SK-N-SH (cell line): ENCODE data around the gene MRPL43. TPM values are rescaled to one million over a fixed set of nuclear protein-coding genes. Genes with fewer than 3 reads are reported as not detected.
A peak's percentile ranks its signal among the peaks of the same experiment; 100 is the strongest.

Experiments used
- CTCF ChIA-PET: fragments of 300-600, 350-600 bp; formaldehyde crosslinking; extraction: SDS; loops from one replicate; lab custom pipeline; 2021; lab: Yijun Ruan, JAX
- POLR2A ChIA-PET: fragments of 350-600 bp; sonication (Branson Sonifier 250); formaldehyde crosslinking; extraction: SDS; loops from one replicate; lab custom pipeline; 2020; ENCODE audit warnings: antibody characterized with exemption, inconsistent platforms; lab: Yijun Ruan, JAX
- DNase-seq: peaks from one replicate; pipeline ENCODE4 v3.0.0; 2012
- H2AFZ ChIP-seq: fragments of 200-600 bp; sonication (generic); 2 replicates; pipeline ENCODE4 v1.8.1; 2016; ENCODE audit warnings: antibody characterized with exemption, mild to moderate bottlenecking, low read depth
- H3F3A ChIP-seq: fragments of 200-600 bp; sonication (generic); replicated peaks from 2 replicates; pipeline ENCODE3; 2016; ENCODE audit warnings: antibody characterized with exemption, mild to moderate bottlenecking; ENCODE audit not compliant: insufficient read depth
- H3K27ac ChIP-seq, 2 experiments: fragments of 200-500 bp in 1 of 2; fragments of 200-600 bp in 1 of 2; sonication (Bioruptor generic) in 1 of 2; sonication (generic), shearing (Covaris generic) in 1 of 2; 2 replicates each; pipeline versions ENCODE4 v1.5.1 to v1.6.1; 2014 to 2016; ENCODE audit warnings: low read depth in 2 of 2, inconsistent platforms in 1 of 2, low read length in 1 of 2, mild to moderate bottlenecking in 1 of 2, mixed read lengths in 1 of 2
- H3K27me3 ChIP-seq: fragments of 200-600 bp; sonication (generic), shearing (Covaris generic); 2 replicates; pipeline ENCODE4 v1.6.1; 2016; ENCODE audit warnings: mixed run types; ENCODE audit not compliant: insufficient read depth
- H3K36me3 ChIP-seq, 2 experiments: fragments of 200-500 bp in 1 of 2; fragments of 200-600 bp in 1 of 2; sonication (Bioruptor generic) in 1 of 2; sonication (generic) in 1 of 2; replicated peaks in 1 of 2; 2 replicates each; pipeline versions ENCODE3 to v1.5.1; 2014 to 2016; ENCODE audit warnings: low read length in 1 of 2, mild to moderate bottlenecking in 1 of 2; ENCODE audit not compliant: insufficient read depth in 2 of 2, control insufficient read depth in 1 of 2
- H3K4me1 ChIP-seq, 2 experiments: fragments of 200-500 bp in 1 of 2; fragments of 200-600 bp in 1 of 2; sonication (Bioruptor generic) in 1 of 2; sonication (generic), shearing (Covaris generic) in 1 of 2; 2 replicates each; pipeline versions ENCODE4 v1.5.1 to v1.6.1; 2014 to 2016; ENCODE audit warnings: low read depth in 1 of 2, low read length in 1 of 2, mixed run types in 1 of 2; ENCODE audit not compliant: insufficient read depth in 2 of 2, control insufficient read depth in 1 of 2
- H3K4me2 ChIP-seq: fragments of 200-600 bp; sonication (generic), shearing (Covaris generic); 2 replicates; pipeline ENCODE4 v1.6.1; 2017; ENCODE audit warnings: mixed run types
- H3K4me3 ChIP-seq, 2 experiments: fragments of 200-500 bp in 1 of 2; fragments of 200-600 bp in 1 of 2; sonication (Bioruptor generic) in 1 of 2; sonication (generic), shearing (Covaris generic) in 1 of 2; 2 replicates each; pipeline versions ENCODE4 v1.5.1 to v1.8.1; 2014 to 2016; ENCODE audit warnings: low read depth in 2 of 2, inconsistent platforms in 1 of 2, low read length in 1 of 2, mild to moderate bottlenecking in 1 of 2, mixed read lengths in 1 of 2, moderate library complexity in 1 of 2
- H3K79me2 ChIP-seq: fragments of 200-600 bp; sonication (generic); 2 replicates; pipeline ENCODE4 v1.8.1; 2017; ENCODE audit warnings: mild to moderate bottlenecking; ENCODE audit not compliant: insufficient read depth
- H3K9ac ChIP-seq: fragments of 200-600 bp; sonication (generic); 2 replicates; pipeline ENCODE4 v1.6.1; 2017; ENCODE audit warnings: mixed run types
- H3K9me2 ChIP-seq: fragments of 200-600 bp; sonication (generic); 2 replicates; pipeline ENCODE4 v1.6.1; 2017; ENCODE audit warnings: mixed run types
- H3K9me3 ChIP-seq: fragments of 200-600 bp; sonication (generic); 2 replicates; pipeline ENCODE4 v1.6.1; 2017; ENCODE audit warnings: mixed run types, mild to moderate bottlenecking, moderate library complexity
- H4K20me1 ChIP-seq: fragments of 200-600 bp; sonication (generic); 2 replicates; pipeline ENCODE4 v1.6.1; 2017; ENCODE audit warnings: mild to moderate bottlenecking, mixed run types; ENCODE audit not compliant: insufficient read depth
- GABPA ChIP-seq: IDR thresholded peaks from 2 replicates; pipeline ENCODE4 v1.4.0; 2012; ENCODE audit warnings: low read depth, mild to moderate bottlenecking
- GATA2 ChIP-seq: sonication (generic); formaldehyde crosslinking; IDR thresholded peaks from 2 replicates; pipeline ENCODE4 v1.5.0; 2020; ENCODE audit warnings: mild to moderate bottlenecking, missing genetic modification reagents
- MXI1 ChIP-seq: IDR thresholded peaks from 2 replicates; pipeline ENCODE4 v1.6.1; 2012; ENCODE audit warnings: mild to moderate bottlenecking, low read depth, low read length, improper control_type of control experiment
- NRF1 ChIP-seq: IDR thresholded peaks from 2 replicates; pipeline ENCODE4 v1.6.1; 2012; ENCODE audit warnings: low read depth, mild to moderate bottlenecking, low read length
- POLR2AphosphoS5 ChIP-seq: IDR thresholded peaks from 2 replicates; pipeline ENCODE4 v1.6.1; 2012; ENCODE audit warnings: low read depth, low read length
- RFX5 ChIP-seq: IDR thresholded peaks from 2 replicates; pipeline ENCODE4 v1.6.1; 2012; ENCODE audit warnings: mild to moderate bottlenecking, improper control_type of control experiment, low read length
- RXRA ChIP-seq: IDR thresholded peaks from 2 replicates; pipeline ENCODE4 v1.4.0; 2012; ENCODE audit warnings: low read depth, mild to moderate bottlenecking, borderline replicate concordance
- SIN3A ChIP-seq: IDR thresholded peaks from 2 replicates; pipeline ENCODE4 v1.6.1; 2012; ENCODE audit warnings: low read depth, mild to moderate bottlenecking, low read length, moderate library complexity, borderline replicate concordance
- SMC3 ChIP-seq: IDR thresholded peaks from 2 replicates; pipeline ENCODE4 v1.6.1; 2012; ENCODE audit warnings: low read depth, low read length, improper control_type of control experiment
- TCF12 ChIP-seq: IDR thresholded peaks from 2 replicates; pipeline ENCODE4 v1.4.0; 2012
- TEAD4 ChIP-seq: IDR thresholded peaks from 2 replicates; pipeline ENCODE4 v1.4.0; 2012; ENCODE audit warnings: mild to moderate bottlenecking, borderline replicate concordance; ENCODE audit not compliant: insufficient read depth
- USF1 ChIP-seq: IDR thresholded peaks from 2 replicates; pipeline ENCODE4 v1.4.0; 2012; ENCODE audit warnings: low read depth, borderline replicate concordance
- USF2 ChIP-seq: fragments of 150-350 bp; IDR thresholded peaks from 2 replicates; pipeline ENCODE4 v1.6.1; 2017; ENCODE audit warnings: antibody characterized with exemption, low read length, low read depth, borderline replicate concordance
- YY1 ChIP-seq: IDR thresholded peaks from 2 replicates; pipeline ENCODE4 v1.4.0; 2012; ENCODE audit warnings: low read depth, mild to moderate bottlenecking
- WGBS: methylation state at CpG from one replicate; pipeline ENCODE4 v1.1.6; 2017; ENCODE audit warnings: low lambda C conversion rate; 5-methylcytosine and 5-hydroxymethylcytosine counted together
- polyA plus RNA-seq, 3 experiments: library from polyadenylated mRNA; depleted of rRNA; stranded (reverse); fragments of >200 nt; gene quantifications; 2 replicates each; pipeline ENCODE4 v1.2.3, GENCODE V29; 2012
- TF ChIP-seq, protein P1 (sequence below): IDR thresholded peaks from 2 replicates; pipeline ENCODE4 v1.6.1; 2012; ENCODE audit warnings: mild to moderate bottlenecking, low read depth, low read length, moderate library complexity
- TF ChIP-seq, protein P2 (sequence below): IDR thresholded peaks from 2 replicates; pipeline ENCODE4 v1.4.0; 2012; ENCODE audit warnings: low read depth, borderline replicate concordance

Gene MRPL43
- polyA plus RNA-seq, 1 of the 3 experiments (the other 2 are of a cell fraction) = 208 TPM

DNA sequence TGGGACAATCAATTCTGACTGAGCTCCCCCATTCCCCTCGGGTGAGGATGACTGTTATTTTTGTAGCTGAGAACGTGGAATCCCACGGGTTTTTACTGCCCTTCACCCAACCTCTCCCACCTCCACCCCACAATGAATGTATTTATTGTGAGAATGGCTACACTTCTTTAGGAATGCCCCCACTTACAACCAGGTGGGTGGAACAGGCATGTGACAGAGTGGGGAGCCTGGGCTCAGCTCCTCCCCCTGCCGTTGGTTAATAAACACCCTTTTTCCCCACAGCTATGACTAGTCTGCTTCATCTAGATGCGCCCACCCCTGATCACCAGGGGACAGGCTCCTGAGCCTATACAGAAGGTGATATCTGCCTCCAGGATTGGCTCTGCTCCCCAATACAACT lies 2.0 kb downstream of the MRPL43 start:
- H3K4me2 ChIP-seq = no peak overlapping the region
- H2AFZ ChIP-seq = no peak overlapping the region
- TF ChIP-seq POLR2AphosphoS5 = peak; percentile 9; the same call in 1 of the 2 replicates
- no peak for TF ChIP-seq TEAD4
- no peaks in the 10 kb centered on the region for H3K9me2 ChIP-seq
- no peaks in the 10 kb centered on the region for H3K9me3 ChIP-seq
- no peak overlapping the region for H3K9ac ChIP-seq
- no peaks in the 10 kb centered on the region for H3K27me3 ChIP-seq
- H3F3A ChIP-seq = no peaks in the 10 kb centered on the region
- 84% methylated on average over 5 of the region's 5 CpGs for WGBS
- H3K79me2 ChIP-seq = peaks cover 50% of the 10 kb centered on the region
- ChIA-PET CTCF (interaction anchor here (1.1 to 24.5 kb wide), 7 partner anchors 9 to 68 kb away, joined by 3 to 443 read pairs (median 4); partner anchors contain the start of genes LZTS2 and SEMA4G), POLR2A (no interaction called here)
- peaks cover 21 to 47% of the 10 kb centered on the region in 2 experiments for H3K36me3 ChIP-seq
- no peak overlapping the region for H3K4me3 ChIP-seq
- no peak overlapping the region for H3K27ac ChIP-seq
- H4K20me1 ChIP-seq = 0 out of 2 replicates have a peak, but pooled peaks cover 2% of the 10 kb centered on the region
- DNase-seq = no peak
- peaks cover 21 to 41% of the 10 kb centered on the region in 2 experiments for H3K4me1 ChIP-seq

DNA sequence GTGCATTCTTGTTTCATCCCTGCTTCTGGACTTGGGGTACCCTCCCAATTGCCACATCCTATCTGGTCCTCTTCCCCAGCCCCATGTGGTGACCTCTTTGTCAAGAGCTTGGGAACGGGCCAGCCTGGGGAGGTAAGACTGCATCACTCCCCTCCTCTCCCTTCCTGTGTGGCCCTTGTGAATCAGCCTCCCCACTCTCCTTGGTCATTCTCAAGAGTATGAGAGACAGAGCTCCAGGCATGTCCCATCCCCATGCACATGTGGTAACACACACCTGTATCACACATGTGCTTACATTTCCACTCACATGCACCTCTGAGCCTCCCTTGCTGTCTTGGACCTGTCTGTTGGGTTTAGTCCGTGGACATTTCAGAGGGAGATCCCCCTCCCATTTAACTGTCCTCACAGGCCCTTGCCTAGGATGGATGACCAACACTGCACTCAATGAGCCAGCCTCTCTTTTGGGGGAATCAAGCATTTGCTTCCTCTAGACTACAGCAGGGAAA lies 2.6 kb downstream of the MRPL43 start:
- POLR2A ChIA-PET = no interaction called here
- Histone ChIP-seq H3K4me3 (no peak overlapping the region), H3F3A (no peaks in the 10 kb centered on the region), H3K4me1 (peaks cover 21 to 35% of the 10 kb centered on the region in 2 experiments), H2AFZ (no peak overlapping the region), H3K9me2 (no peaks in the 10 kb centered on the region), H3K27ac (no peak overlapping the region), H3K4me2 (no peak overlapping the region), H4K20me1 (no peaks in the 10 kb centered on the region), H3K36me3 (peaks cover 19 to 47% of the 10 kb centered on the region in 2 experiments), H3K79me2 (peaks cover 44% of the 10 kb centered on the region), H3K27me3 (no peaks in the 10 kb centered on the region), H3K9ac (no peak overlapping the region), H3K9me3 (no peaks in the 10 kb centered on the region)
- WGBS = 100% methylated on average over 2 of the region's 2 CpGs
- DNase-seq = no peak
- CTCF ChIA-PET = interaction anchor here (1.2 to 24.5 kb wide), 5 partner anchors 10 to 45 kb away, joined by 3 to 443 read pairs (median 4); partner anchors contain the start of genes LZTS2 and SEMA4G
- TF ChIP-seq RXRA (no peak), SMC3 (no peak), USF2 (no peak), TEAD4 (no peak), GATA2 (no peak), RFX5 (no peak), USF1 (no peak), NRF1 (no peak), MXI1 (no peak), SIN3A (no peak), TCF12 (no peak), GABPA (no peak), YY1 (no peak)
- TF ChIP-seq, protein P1, sequence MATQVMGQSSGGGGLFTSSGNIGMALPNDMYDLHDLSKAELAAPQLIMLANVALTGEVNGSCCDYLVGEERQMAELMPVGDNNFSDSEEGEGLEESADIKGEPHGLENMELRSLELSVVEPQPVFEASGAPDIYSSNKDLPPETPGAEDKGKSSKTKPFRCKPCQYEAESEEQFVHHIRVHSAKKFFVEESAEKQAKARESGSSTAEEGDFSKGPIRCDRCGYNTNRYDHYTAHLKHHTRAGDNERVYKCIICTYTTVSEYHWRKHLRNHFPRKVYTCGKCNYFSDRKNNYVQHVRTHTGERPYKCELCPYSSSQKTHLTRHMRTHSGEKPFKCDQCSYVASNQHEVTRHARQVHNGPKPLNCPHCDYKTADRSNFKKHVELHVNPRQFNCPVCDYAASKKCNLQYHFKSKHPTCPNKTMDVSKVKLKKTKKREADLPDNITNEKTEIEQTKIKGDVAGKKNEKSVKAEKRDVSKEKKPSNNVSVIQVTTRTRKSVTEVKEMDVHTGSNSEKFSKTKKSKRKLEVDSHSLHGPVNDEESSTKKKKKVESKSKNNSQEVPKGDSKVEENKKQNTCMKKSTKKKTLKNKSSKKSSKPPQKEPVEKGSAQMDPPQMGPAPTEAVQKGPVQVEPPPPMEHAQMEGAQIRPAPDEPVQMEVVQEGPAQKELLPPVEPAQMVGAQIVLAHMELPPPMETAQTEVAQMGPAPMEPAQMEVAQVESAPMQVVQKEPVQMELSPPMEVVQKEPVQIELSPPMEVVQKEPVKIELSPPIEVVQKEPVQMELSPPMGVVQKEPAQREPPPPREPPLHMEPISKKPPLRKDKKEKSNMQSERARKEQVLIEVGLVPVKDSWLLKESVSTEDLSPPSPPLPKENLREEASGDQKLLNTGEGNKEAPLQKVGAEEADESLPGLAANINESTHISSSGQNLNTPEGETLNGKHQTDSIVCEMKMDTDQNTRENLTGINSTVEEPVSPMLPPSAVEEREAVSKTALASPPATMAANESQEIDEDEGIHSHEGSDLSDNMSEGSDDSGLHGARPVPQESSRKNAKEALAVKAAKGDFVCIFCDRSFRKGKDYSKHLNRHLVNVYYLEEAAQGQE = no peak
- TF ChIP-seq, protein P2, sequence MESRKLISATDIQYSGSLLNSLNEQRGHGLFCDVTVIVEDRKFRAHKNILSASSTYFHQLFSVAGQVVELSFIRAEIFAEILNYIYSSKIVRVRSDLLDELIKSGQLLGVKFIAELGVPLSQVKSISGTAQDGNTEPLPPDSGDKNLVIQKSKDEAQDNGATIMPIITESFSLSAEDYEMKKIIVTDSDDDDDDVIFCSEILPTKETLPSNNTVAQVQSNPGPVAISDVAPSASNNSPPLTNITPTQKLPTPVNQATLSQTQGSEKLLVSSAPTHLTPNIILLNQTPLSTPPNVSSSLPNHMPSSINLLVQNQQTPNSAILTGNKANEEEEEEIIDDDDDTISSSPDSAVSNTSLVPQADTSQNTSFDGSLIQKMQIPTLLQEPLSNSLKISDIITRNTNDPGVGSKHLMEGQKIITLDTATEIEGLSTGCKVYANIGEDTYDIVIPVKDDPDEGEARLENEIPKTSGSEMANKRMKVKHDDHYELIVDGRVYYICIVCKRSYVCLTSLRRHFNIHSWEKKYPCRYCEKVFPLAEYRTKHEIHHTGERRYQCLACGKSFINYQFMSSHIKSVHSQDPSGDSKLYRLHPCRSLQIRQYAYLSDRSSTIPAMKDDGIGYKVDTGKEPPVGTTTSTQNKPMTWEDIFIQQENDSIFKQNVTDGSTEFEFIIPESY = no peak
